HG03064 (cell line): ENCODE results near the gene SNX33.
"Not testable (repeated sequence)": the region's sequence is repeated elsewhere in the genome, so short reads cannot be mapped to it uniquely, and the experiment has no call there.

Experiments
- ATAC-seq: cut with Tn5 transposase; IDR thresholded peaks from one replicate; pipeline ENCODE4 v1.9.1; 2021; ENCODE audit warnings: low read depth; ENCODE audit not compliant: unreplicated experiment

Gene SNX33, protein sequence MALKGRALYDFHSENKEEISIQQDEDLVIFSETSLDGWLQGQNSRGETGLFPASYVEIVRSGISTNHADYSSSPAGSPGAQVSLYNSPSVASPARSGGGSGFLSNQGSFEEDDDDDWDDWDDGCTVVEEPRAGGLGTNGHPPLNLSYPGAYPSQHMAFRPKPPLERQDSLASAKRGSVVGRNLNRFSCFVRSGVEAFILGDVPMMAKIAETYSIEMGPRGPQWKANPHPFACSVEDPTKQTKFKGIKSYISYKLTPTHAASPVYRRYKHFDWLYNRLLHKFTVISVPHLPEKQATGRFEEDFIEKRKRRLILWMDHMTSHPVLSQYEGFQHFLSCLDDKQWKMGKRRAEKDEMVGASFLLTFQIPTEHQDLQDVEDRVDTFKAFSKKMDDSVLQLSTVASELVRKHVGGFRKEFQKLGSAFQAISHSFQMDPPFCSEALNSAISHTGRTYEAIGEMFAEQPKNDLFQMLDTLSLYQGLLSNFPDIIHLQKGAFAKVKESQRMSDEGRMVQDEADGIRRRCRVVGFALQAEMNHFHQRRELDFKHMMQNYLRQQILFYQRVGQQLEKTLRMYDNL

DNA sequence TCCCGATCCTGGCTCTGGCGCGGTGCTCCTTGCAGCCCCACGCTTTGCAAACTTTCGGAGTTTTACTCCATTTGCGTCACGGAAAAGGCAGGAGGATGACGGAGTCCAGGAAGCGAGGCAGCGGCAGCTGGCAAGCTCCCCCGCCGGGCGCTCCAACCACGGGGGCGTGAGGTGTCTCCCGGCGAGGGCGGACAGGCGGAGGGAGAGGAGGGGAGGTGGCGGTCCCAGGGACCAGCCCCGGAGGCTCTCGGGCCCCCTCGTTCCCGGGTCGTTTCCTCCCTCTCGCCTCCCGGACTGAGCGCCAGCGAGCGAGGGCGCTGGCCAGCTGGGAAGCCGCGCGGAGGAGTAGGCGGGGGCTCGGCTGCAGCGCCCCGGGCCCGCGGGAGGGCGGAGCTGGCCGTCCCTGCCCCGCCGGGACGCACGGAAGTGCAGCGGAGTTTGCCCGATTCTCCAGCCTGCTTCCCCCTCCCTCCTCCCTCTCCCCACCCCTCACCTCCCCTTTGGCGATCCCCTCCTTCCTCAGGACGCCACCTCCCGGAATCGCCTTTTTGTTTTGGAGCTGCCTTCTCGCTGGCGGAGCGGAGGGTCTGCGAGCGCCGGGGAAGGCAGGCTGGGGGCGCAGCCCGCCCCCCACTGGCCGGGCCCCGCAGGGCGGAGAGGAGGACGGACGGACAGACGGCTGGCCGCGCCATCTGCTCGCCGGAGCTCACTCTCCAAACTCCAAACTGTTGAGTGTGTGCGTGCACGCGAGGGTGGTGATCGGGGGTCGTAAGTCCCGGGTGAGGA is at the start of gene SNX33:
Gene SNX33, plus strand, starts transcription at position 543 of the 786 bp plus-strand sequence. CDS start 1,191 bp downstream, outside the sequence.
- ATAC-seq = no peak

GRCh38 chr15:75598361-75598760 is 49.4 kb upstream of the SNX33 start:
- no peak for ATAC-seq

- ATAC-seq = no peak
Measured at GRCh38 chr15:75599401-75599800, 48.3 kb upstream of the SNX33 start.

DNA sequence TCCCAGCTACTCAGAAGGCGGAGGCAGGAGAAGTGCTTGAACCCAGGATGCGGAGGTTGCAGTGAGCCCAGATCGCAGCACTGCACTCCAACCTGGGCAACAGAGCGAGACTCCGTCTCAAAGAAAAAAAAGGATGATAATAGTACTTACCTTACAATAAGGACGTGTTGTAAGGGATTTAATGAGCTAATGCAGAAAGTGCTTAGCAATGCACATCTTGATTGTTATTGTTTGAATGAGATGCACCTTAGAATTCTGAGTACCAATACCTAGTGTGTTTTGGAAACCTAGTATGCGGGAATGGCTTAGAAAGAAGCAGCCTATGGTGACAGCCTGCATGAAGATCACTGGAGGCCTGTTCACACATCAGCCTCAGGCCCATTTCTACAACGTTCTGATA is 41.7 kb upstream of the SNX33 start:
- no peak for ATAC-seq

DNA sequence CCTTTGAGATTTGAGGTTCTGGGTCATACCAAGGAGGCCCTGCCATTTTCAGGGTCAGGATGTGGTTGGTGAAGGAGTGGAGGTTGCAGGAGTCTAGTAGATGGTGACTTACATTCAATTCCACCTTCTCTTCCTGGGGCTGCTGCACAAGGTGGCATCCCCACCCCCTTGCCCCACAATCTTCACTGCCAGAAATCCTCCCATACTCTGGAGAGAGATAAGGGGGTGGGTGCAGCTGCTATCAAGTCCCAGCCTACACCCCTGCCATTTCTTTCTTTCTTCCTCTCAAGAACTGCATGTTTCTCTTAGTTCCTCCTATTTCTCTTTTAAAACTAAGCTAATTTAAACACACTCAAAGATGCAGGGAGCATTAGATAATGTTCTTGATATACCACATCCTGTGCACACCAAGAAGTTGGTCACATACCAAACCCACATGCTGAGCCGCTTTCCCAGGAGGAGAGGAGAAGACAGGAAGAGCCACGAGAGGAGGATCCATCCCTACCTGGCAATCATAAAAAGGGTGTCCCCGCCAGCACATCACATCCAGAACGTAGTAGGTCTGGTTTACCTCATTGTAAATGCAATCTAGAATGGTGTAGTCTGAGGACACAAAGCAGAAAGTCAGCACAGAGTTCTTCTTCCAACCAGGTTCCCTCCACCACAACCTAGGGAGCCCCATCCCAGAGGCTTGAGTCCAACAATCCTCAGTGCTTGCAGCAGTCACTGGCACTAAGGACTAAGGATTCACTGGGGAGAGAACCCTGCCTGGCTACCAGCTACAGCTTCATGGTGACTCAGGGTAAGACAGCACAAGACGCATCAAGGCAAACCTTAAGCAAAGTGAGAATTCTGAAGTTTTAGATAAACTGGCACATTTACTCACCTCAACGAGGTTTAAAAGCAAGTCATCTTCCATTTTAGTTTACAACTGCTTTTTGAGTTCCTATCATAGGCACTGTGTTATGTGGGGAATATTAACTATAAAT is 40.7 kb upstream of the SNX33 start:
- ATAC-seq = no peak

DNA sequence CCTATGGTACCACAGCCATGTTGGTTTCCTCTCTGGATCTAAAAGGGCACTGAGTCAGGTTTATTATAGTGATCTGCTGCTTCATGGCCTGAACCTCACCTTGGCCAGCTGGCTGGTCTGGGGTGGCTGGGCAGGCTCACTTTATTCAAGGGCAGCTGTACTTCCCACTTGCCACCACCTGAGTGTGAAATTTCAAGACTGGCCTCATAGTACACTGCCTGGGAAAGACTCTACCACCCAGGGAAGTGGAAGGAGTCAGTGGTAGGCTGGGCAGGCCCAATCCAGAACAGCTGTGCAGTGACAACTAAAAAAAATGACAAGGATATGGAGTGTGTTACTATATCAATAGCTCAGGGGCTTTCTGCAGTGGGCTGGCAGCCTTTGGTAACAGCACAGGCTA is 30.9 kb upstream of the SNX33 start:
- ATAC-seq = no peak

GRCh38 chr15:75620058-75620820 is 27.5 kb upstream of the SNX33 start:
- ATAC-seq = no peak

DNA sequence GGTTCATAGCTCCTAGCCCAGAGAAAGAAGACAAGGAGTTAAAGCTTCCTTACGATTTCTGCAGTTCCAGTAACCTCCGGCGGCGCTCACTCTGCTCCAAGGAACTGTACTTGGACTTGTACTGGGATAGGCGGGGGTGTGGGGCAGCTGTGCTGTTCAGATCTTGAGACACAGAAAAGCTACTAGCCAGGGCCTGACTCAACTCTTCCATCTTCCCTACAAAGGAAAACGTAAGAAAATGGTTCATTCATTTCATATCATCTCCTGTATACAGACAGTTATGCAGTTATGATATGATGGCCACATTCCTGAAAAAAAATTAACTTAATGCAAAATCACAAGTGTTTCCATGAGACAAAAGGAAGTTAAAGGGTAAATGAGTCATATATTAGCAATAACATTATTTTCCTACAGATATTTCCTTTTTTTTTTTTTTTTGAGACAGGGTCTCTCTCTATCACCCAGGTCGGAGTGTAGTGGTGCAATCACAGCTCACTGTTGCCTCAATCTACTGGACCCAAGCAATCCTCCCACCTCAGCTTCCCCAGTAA is 26.8 kb upstream of the SNX33 start:
- ATAC-seq = no peak

- ATAC-seq = no peak
Measured at GRCh38 chr15:75622505-75622904, 25.2 kb upstream of the SNX33 start.

- no peak for ATAC-seq
Measured at GRCh38 chr15:75625542-75626347, 22.0 kb upstream of the SNX33 start, which contains the start of gene SNUPN. SNUPN (minus strand) TSS chr15:75625725; CDS start chr15:75621051, 4,674 bp downstream.

DNA sequence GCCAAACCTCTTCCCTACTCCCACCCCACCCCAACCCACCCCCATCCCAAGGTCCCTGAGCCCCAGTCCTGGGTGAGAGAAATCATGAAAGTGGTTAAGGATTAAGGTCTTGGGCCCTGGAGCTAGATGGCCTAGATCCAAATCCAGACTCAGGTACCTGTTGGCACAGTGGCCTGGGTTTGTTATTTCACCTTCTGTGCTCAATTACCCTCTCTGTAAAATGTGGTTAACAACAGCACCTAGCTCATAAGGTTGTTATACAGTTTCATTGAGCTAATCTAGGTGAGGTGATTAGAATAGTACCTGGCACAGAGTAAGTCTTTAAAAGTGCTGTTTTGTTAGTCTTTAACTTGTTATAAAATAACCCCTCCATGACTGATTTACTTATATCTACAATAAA is 15.8 kb upstream of the SNX33 start:
- no peak for ATAC-seq

- ATAC-seq = not testable (repeated sequence)
Measured at GRCh38 chr15:75633922-75634321, 13.8 kb upstream of the SNX33 start.

- ATAC-seq = no peak
Measured at GRCh38 chr15:75636026-75636425, 11.7 kb upstream of the SNX33 start.

DNA sequence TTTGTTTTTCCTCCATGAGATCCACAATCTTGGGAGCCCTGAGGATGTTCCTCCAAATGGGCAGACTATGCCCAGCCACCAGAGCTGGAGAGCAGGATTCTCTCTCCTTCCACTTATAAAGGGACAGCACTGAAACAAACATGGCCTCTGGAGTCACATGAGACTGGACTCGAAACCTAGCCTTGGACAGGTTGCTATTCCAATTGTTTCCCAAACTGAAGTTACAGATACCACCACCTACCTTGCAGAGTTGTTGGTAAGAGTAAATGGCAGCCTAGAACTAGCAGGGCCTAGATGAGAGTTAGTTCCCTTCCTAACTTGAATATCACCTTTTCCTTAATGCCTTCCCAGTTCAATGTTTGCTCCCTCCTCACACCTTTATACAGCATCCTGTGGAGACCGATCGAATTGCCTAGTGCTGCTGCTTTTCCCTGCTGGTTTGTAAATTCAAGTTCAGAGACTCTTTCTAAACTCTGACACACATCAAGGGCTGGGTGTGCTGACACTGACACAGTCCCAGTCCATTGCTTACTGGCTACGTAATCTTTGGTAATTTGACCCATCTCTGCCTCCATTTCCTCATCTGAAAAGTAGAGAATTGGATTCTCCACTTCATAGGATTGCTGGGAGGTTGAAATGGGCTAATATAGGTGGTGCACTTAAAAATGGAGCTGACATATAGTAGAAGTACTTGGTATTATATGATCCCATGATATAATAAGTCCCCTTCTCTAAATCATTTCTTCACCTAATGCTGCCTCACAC is 10.3 kb upstream of the SNX33 start:
- no peak for ATAC-seq

- ATAC-seq = no peak
Measured at GRCh38 chr15:75639191-75639708, 8.5 kb upstream of the SNX33 start.

DNA sequence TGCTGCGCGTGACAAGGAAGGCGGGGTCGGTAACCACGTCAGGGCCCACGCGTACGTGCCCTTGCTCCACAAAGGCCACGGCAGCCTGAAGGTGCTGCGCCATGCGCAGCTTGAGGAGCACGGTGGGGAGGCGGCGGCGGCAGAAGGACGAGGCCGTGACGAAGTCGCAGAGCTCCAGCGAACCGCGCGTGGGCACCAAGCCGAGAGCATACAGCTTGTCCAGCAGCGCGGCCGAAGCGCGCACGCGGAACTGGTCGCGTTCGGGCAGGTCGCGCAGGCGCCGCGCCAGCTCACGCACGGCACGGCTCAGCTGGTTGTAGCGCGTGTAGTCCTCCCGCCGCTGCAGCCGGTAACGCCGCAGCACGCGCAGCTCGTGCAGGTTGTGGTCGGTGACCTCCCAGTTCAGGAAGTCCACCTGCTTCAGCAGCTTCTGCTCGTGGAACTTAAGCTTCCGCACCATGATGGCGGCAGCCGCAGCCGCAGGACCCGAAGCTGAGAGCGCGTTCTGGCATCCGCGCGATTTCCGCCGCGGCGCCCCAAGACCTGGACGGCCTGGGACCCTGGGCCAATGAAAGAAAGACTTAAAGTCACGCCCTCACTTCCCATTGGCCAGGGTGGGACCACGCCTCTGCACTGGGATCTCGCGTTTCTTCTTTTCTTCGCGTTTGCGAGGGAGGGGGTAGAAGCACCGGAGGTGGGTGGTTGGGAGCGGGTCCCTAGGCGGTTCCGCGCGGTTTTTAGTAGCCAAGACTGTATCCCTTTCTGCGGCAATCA is 7.8 kb upstream of the SNX33 start, which contains the start of gene IMP3:
Gene IMP3, minus strand, starts transcription at position 516 of the 774 bp plus-strand sequence. Its CDS starts 56 bp downstream, at position 460.
- peak; percentile 93 for ATAC-seq
